Measurements from ENCODE around the gene ZMYND8.

DNA sequence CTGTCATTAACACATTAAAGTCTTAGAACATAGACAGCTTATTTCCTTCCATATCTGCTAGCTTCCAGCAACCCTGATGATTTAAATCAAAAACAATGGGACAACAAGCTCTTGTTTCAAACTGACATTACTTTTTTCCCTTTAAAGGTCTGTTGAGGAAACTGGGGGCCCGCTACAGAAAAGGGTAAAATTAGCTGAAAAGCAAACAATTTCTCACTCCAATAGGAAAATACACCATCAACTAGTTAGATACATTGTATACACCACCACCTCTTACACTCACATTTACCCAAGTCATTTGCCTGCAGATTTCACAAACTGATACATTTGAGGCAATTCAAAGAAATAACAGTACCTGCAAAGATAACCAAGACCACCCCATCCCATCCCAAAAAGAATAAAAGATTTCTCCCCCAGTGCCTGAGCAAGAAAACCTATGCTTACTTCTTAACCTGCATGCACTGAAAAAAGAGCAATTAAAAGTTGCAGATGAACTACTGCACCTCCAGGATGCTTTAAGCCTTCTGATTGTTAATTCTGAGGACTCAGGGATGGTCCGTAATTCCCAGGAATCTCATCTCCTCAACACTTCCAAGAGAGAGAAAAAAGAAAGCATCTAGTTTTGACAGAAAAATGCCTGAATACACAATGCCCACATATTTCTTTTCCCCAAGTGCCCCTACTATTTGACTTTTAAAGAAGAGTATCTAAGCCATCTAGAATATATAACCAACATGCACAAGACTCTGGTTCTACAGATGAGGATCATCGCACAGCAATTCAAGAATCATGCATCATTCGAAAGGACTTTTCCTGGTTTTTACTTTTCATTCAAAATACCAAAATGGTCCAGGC is 5.6 kb downstream of the ZMYND8 start:
- TF ChIP-seq, protein P1, sequence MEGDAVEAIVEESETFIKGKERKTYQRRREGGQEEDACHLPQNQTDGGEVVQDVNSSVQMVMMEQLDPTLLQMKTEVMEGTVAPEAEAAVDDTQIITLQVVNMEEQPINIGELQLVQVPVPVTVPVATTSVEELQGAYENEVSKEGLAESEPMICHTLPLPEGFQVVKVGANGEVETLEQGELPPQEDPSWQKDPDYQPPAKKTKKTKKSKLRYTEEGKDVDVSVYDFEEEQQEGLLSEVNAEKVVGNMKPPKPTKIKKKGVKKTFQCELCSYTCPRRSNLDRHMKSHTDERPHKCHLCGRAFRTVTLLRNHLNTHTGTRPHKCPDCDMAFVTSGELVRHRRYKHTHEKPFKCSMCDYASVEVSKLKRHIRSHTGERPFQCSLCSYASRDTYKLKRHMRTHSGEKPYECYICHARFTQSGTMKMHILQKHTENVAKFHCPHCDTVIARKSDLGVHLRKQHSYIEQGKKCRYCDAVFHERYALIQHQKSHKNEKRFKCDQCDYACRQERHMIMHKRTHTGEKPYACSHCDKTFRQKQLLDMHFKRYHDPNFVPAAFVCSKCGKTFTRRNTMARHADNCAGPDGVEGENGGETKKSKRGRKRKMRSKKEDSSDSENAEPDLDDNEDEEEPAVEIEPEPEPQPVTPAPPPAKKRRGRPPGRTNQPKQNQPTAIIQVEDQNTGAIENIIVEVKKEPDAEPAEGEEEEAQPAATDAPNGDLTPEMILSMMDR (IDR thresholded peaks at IDR 0.05): no peak
- TF ChIP-seq EP300 (IDR thresholded peaks at IDR 0.05) (no peak), POLR2AphosphoS5 (IDR thresholded peaks at IDR 0.05) (no peak)
